GM12801 (cell line): ENCODE data around the gene ADAMTS18.

Source experiments
- TF ChIP-seq, protein P1 (sequence below): IDR thresholded peaks from one replicate; pipeline ENCODE4 v1.5.1; 2011; ENCODE audit warnings: control low read depth; ENCODE audit not compliant: insufficient read length; ENCODE audit errors: extremely low read depth

ADAMTS18 gene

DNA sequence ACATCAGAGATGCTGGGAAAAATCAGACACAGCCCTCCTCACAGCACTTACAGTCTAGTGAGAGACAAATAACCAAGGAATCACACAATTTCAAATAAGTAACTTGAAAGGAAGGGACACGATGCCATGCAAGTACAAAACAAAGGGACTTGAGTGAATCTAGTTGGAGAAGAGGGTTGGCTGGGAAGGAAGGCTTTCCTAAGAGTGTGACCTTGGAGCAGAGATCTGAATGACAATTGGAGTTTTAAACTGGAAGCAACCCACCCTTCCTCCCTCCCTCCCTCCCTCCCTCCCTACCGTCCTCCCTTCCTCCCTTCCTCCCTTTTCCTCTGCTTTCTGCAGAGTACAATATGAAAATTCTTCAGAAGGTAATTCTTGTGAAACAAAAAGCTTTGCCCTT lies 31.1 kb downstream of the ADAMTS18 start:
- TF ChIP-seq, protein P1, sequence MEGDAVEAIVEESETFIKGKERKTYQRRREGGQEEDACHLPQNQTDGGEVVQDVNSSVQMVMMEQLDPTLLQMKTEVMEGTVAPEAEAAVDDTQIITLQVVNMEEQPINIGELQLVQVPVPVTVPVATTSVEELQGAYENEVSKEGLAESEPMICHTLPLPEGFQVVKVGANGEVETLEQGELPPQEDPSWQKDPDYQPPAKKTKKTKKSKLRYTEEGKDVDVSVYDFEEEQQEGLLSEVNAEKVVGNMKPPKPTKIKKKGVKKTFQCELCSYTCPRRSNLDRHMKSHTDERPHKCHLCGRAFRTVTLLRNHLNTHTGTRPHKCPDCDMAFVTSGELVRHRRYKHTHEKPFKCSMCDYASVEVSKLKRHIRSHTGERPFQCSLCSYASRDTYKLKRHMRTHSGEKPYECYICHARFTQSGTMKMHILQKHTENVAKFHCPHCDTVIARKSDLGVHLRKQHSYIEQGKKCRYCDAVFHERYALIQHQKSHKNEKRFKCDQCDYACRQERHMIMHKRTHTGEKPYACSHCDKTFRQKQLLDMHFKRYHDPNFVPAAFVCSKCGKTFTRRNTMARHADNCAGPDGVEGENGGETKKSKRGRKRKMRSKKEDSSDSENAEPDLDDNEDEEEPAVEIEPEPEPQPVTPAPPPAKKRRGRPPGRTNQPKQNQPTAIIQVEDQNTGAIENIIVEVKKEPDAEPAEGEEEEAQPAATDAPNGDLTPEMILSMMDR = no peak

- TF ChIP-seq, protein P1 = no peak
Measured at GRCh38 chr16:77402672-77403071, 32.2 kb downstream of the ADAMTS18 start.

GRCh38 chr16:77402118-77402517 lies 32.7 kb downstream of the ADAMTS18 start:
- TF ChIP-seq, protein P1 = no peak

DNA sequence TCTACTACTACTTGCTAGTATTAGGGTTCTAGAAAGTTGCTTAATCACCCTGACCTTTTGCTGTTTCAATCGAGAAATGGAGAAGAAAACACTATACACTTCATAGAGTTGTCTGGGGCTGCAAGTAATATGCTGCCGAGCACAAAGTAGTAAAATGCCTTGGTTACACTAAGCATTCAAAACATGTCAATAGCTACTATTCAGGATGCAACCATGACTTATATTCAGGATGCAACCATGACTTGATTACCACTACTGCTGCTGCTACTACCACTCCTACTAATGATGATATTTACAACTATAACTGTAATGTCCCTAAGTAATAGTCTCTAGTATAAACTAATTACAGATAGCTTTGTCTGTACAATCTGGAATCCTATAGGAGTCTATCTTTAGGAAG lies 35.3 kb downstream of the ADAMTS18 start:
- TF ChIP-seq, protein P1 = no peak

GRCh38 chr16:77399066-77399465 lies 35.8 kb downstream of the ADAMTS18 start:
- TF ChIP-seq, protein P1 = no peak

DNA sequence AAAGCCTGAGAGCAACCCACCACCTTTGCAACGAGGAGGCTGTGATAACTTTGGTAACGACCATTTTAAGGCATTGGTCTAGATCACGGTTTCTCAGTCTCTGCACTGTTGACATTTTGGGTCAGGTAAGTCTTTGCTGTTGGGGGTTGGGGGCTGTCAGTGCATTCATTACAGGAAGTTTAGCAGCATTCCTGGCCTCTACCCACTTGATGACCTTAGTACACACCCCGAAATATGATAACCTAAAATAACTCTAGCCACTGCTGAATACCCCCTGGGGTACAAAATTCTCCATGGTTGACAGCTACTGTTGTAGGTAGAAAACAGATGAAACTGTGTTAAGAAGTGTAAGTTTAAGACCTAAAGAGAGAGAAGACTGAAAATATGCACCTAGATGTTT lies 36.3 kb downstream of the ADAMTS18 start:
- TF ChIP-seq, protein P1 = no peak

- TF ChIP-seq, protein P1 = no peak
Measured at GRCh38 chr16:77396461-77396860, 38.4 kb downstream of the ADAMTS18 start.

DNA sequence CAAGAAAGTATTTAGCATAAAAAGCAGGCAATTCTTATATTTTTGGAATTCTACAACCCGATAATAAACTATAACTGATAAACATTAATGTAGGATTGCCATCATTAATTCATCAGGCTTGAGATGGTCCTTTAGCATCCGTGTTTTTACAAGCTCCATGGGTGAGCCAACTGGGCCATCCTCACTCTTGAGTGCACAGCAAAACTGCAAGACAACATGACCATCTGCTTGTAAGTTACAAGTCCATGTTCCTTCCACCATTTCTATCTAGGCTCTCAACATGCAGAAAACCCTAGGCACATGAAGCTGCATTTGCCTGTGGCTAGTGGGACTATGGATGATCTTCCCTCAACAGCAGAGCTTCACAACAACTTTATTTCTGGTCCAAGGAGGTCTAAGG lies 40.1 kb downstream of the ADAMTS18 start:
- TF ChIP-seq, protein P1 = no peak
